ENCODE results near the gene RIMS4. TPM values are rescaled to one million over a fixed set of nuclear protein-coding genes. Genes with fewer than 3 reads are reported as not detected.

The RIMS4 gene
- total RNA-seq, 2 experiments from 2014 or later, result 0.07 TPM

DNA sequence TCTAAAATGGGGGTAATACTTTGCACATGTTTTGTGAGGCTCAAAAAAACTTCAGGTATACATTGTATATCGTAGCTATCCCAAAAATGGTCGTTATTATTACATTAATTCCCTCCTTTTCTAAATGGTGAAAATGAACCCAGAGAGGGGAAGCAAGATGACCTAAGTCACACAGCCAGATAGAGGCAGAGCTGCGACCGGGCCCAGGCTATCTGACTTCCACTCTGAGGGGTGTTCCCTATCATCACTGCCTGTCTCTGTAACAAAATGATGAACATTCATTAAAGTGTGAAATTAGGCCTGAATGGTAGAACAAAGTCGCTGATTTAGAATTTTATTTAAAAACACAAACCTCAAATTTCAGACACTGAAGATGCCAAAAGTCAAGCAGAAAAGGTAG, 29.1 kb upstream of the RIMS4 start:
- no peaks in the 10 kb centered on the region for H3K36me3 Mint-ChIP-seq (ENCODE audit: low read depth)
- no peaks in the 10 kb centered on the region for H3K4me1 Mint-ChIP-seq (ENCODE audit: low read depth)
- H3K27ac Mint-ChIP-seq, result no peak overlapping the region
- CTCF ChIA-PET, result interaction anchor here (0.6 to 1.1 kb wide), 4 partner anchors 11 to 381 kb away, joined by 3 to 4 read pairs (median 4); no protein-coding TSS in a partner anchor
- peaks cover 20% of the 10 kb centered on the region for H3K27me3 Mint-ChIP-seq (ENCODE audit: low read depth)
- H3K4me3 Mint-ChIP-seq, result no peak overlapping the region
- intact Hi-C loops (cut with micrococcal nuclease), result no loop called here
- H3K9me3 Mint-ChIP-seq, result no peaks in the 10 kb centered on the region
- DNase-seq, result no peak

DNA sequence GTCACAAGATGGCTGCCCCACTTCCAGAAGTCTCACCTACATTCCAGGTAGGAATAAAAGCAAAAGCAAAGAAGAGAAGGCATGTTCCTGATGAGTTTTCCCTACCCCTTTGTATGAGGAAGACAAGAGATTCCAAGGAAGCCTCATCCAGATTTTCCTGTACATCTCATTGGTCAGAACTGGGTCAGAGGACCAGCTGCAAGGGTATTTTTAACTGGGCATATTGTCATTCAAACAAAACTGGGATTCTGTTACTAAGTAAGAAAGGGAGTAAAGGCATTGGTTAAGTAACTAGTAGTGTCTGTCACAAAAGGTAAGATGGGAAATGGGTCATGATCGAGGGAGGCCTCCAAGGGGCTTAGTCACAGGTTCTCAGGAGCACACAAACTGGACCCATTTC, 28.2 kb upstream of the RIMS4 start:
- intact Hi-C loops (cut with micrococcal nuclease), result no loop called here
- no peak overlapping the region for H3K27ac Mint-ChIP-seq
- no peaks in the 10 kb centered on the region for H3K36me3 Mint-ChIP-seq (ENCODE audit: low read depth)
- CTCF ChIA-PET, result interaction anchor here (0.6 kb wide), 1 partner anchor 380 kb away, joined by 4 read pairs; no protein-coding TSS in a partner anchor
- no peak for DNase-seq
- no peak overlapping the region for H3K4me3 Mint-ChIP-seq
- peaks cover 19% of the 10 kb centered on the region for H3K27me3 Mint-ChIP-seq (ENCODE audit: low read depth)
- no peaks in the 10 kb centered on the region for H3K4me1 Mint-ChIP-seq (ENCODE audit: low read depth)
- H3K9me3 Mint-ChIP-seq, result no peaks in the 10 kb centered on the region

DNA sequence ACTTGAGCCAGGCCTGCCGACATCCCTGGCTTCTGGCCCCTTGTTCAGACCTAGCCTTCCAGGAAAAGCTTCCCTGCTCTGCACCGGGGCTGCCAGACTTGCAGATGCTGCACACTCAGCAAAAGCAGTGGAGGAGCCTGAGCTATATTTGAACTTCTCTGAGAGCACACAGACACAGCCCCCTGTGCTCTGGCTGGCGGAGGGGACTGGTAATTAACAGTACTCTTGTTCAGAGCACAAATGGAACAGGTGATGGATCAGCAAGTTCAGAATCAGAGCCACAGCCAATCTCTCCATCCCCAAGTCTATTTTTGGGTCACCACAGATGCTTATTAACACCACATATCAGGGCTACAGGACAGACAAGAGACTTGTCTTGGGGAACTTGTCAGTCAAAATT, 27.6 kb upstream of the RIMS4 start:
- Mint-ChIP-seq H3K27ac (no peak overlapping the region), H3K4me1 (ENCODE audit: low read depth) (no peaks in the 10 kb centered on the region), H3K27me3 (ENCODE audit: low read depth) (peaks cover 16% of the 10 kb centered on the region), H3K4me3 (no peak overlapping the region), H3K36me3 (ENCODE audit: low read depth) (no peaks in the 10 kb centered on the region), H3K9me3 (no peaks in the 10 kb centered on the region)
- intact Hi-C loops (cut with micrococcal nuclease), result no loop called here
- CTCF ChIA-PET, result no interaction called here
- DNase-seq, result no peak

DNA sequence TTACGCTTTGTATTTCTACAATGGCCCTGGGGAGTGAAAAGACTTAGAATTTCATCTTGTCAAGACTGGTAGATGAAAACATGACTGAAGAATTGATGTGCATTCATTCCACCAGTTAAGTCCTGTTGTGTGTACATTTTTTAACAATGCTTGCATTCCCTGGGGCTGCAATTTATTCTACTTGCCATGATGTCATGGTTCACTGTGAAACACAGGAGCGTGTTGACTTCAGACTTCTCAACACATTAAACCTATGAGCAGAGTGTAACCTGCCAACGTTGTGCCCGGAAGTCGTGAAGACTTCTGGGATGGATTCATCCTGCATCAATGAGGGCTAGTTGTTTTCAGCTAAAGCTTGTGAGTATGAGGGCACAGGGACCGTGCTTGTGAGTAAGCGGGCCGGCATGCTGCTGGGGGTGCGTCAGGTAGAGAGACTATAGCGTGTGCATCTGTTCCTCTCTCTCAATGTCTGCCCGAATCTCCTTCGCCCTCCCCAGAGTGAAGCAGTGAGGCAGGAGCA, 26.3 kb upstream of the RIMS4 start:
- H3K4me1 Mint-ChIP-seq (ENCODE audit: low read depth), result no peaks in the 10 kb centered on the region
- intact Hi-C loops (cut with micrococcal nuclease), result no loop called here
- no peak overlapping the region for H3K27ac Mint-ChIP-seq
- no peaks in the 10 kb centered on the region for H3K9me3 Mint-ChIP-seq
- DNase-seq, result no peak
- no peak overlapping the region for H3K4me3 Mint-ChIP-seq
- no peaks in the 10 kb centered on the region for H3K36me3 Mint-ChIP-seq (ENCODE audit: low read depth)
- CTCF ChIA-PET, result no interaction called here
- H3K27me3 Mint-ChIP-seq (ENCODE audit: low read depth), result peaks cover 17% of the 10 kb centered on the region

DNA sequence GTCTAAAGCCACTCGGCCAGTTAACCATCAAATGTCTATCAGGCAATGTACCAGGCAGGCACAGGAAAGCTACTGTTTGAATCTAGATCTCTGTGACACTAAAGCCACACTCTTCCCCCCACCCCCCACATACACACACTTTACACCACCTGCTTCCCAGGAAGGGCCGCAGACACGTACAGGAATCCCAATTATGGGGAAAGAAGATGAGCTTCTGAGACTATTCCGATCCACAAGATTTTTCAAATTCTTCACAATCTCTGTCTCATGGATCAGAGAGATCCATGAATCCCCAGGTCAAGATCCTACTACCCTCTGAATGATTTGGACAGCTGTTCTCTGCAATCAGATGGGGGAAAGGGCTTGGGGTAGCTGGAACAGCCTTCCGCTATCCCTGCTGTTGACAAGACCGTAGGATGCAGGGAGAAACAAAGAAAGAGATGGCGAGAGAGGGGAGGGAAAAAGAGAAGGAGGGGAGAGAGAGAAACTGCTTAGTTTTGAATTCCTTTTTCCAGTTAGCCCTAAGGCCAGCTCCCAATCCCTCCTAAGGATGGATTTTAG, 25.4 kb upstream of the RIMS4 start:
- no peaks in the 10 kb centered on the region for H3K9me3 Mint-ChIP-seq
- no peaks in the 10 kb centered on the region for H3K4me1 Mint-ChIP-seq (ENCODE audit: low read depth)
- H3K27ac Mint-ChIP-seq, result no peak overlapping the region
- DNase-seq, result no peak
- intact Hi-C loops (cut with micrococcal nuclease), result no loop called here
- H3K27me3 Mint-ChIP-seq (ENCODE audit: low read depth), result peaks cover 23% of the 10 kb centered on the region
- no peaks in the 10 kb centered on the region for H3K36me3 Mint-ChIP-seq (ENCODE audit: low read depth)
- CTCF ChIA-PET, result interaction anchor here (0.7 kb wide), 1 partner anchor 53 kb away, joined by 3 read pairs; no protein-coding TSS in a partner anchor
- no peak overlapping the region for H3K4me3 Mint-ChIP-seq

DNA sequence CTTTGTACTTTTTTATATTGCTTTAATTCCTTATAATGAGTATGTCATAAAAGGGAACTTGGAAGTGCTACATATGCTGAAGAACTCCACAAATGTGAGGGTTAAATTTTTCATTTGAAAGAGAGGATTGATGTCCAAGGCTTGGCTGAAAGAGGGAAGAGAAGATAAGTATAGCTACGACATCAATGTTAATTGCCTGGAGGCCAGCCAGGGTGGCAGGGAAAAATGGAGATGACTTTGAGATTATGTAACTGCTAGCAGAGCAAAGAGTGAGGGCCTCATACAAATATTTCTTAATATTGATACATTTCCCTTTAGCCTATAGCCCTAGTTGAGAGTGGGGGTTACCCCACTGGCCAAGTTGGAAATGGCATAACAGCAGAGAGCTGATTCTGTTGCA, 24.8 kb upstream of the RIMS4 start:
- intact Hi-C loops (cut with micrococcal nuclease), result no loop called here
- no peaks in the 10 kb centered on the region for H3K4me1 Mint-ChIP-seq (ENCODE audit: low read depth)
- no peak for DNase-seq
- H3K36me3 Mint-ChIP-seq (ENCODE audit: low read depth), result no peaks in the 10 kb centered on the region
- no peak overlapping the region for H3K27ac Mint-ChIP-seq
- peaks cover 22% of the 10 kb centered on the region for H3K27me3 Mint-ChIP-seq (ENCODE audit: low read depth)
- no peak overlapping the region for H3K4me3 Mint-ChIP-seq
- no peaks in the 10 kb centered on the region for H3K9me3 Mint-ChIP-seq
- CTCF ChIA-PET, result no interaction called here

DNA sequence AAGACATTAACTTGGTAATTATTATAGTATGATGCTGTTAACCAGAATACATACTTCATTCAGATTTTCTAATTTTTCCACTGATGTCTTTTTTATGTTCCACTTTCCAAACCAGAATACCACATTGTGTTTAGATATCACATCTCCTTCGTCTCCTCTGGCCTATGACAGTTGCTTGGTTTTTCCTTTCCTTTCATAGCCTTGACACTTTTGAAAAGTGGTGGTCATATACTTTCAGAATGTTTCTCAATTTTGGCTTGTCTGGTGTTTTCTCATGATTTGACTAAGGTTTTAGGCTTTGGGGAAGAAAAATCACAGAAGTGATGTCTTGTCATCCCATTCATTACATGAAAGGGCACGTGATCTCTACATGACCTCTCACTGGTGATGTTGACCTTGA, 24.3 kb upstream of the RIMS4 start:
- intact Hi-C loops (cut with micrococcal nuclease), result no loop called here
- no peak for DNase-seq
- Mint-ChIP-seq H3K4me1 (ENCODE audit: low read depth) (no peaks in the 10 kb centered on the region), H3K9me3 (no peaks in the 10 kb centered on the region), H3K27ac (no peak overlapping the region), H3K4me3 (no peak overlapping the region), H3K27me3 (ENCODE audit: low read depth) (peaks cover 22% of the 10 kb centered on the region), H3K36me3 (ENCODE audit: low read depth) (no peaks in the 10 kb centered on the region)
- CTCF ChIA-PET, result no interaction called here

DNA sequence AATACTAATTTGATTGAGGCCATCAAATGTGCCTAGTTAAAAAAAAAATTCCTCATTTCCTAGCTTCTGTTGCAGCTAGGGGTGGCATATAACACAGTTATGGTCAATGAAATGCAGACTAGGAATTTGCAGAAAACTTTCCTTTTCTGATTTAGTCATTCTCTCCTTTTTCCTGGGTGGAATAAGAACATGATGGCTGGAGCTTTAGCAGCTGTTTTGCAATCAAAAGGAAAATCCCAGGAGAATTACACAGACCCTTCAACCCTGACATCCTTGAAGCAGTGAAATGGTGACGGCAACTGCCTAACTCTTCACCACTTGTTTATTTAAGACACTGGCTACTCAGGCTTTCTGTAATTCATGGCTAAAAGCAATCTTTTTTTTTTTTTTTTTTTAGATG, 23.1 kb upstream of the RIMS4 start:
- H3K9me3 Mint-ChIP-seq, result no peaks in the 10 kb centered on the region
- intact Hi-C loops (cut with micrococcal nuclease), result no loop called here
- peaks cover 19% of the 10 kb centered on the region for H3K27me3 Mint-ChIP-seq (ENCODE audit: low read depth)
- CTCF ChIA-PET, result no interaction called here
- H3K36me3 Mint-ChIP-seq (ENCODE audit: low read depth), result no peaks in the 10 kb centered on the region
- DNase-seq, result no peak
- no peak overlapping the region for H3K4me3 Mint-ChIP-seq
- no peaks in the 10 kb centered on the region for H3K4me1 Mint-ChIP-seq (ENCODE audit: low read depth)
- no peak overlapping the region for H3K27ac Mint-ChIP-seq

DNA sequence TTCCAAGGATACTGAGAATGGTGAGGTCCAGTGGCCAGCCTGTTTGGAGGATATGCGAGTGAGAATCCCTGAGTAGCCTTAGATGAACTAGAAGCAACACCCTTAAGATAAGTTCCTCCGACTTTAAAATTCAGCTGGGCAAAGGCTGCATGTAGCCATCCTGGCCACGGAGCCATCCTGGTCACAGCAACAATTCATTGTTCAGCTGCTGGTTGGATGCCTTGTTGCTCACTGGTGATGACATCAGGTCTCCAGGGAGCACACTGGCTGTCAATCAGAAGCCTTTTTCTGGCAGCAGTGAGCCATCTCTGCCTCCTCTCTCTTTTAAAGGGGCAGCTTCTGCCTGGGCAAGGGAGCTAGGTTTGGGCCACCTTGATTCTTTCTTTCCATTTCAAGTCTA, 22.4 kb upstream of the RIMS4 start:
- no peaks in the 10 kb centered on the region for H3K36me3 Mint-ChIP-seq (ENCODE audit: low read depth)
- intact Hi-C loops (cut with micrococcal nuclease), result no loop called here

DNA sequence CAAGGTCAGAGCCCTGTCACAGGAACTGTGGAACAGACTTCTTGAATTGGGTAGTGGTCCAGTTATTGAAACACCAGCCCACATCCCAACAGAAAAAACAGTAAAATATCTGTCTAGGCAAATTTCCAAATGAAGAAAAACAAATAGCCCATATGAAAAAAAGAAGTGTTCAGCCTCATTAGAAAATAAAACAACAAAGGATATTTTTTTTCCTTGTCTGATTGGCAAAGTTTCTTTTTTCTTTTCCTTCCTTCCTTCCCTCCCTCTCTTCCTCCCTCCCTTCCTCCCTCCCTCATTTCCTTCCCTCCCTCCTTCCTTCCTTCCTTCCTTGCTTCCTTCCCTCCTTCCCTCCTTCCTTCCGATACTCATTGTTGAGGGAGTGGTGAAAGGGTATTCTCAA, 20.6 kb upstream of the RIMS4 start:
- no peak for DNase-seq
- no peak overlapping the region for H3K4me3 Mint-ChIP-seq
- no peaks in the 10 kb centered on the region for H3K4me1 Mint-ChIP-seq (ENCODE audit: low read depth)
- no peak overlapping the region for H3K27ac Mint-ChIP-seq
- H3K27me3 Mint-ChIP-seq (ENCODE audit: low read depth), result peaks cover 19% of the 10 kb centered on the region
- no peaks in the 10 kb centered on the region for H3K36me3 Mint-ChIP-seq (ENCODE audit: low read depth)
- CTCF ChIA-PET, result interaction anchor here (1.0 to 1.1 kb wide), 2 partner anchors 15 to 84 kb away, joined by 3 to 4 read pairs; no protein-coding TSS in a partner anchor
- intact Hi-C loops (cut with micrococcal nuclease), result no loop called here
- no peaks in the 10 kb centered on the region for H3K9me3 Mint-ChIP-seq

More for the DNA sequence above, 22.4 kb upstream of the RIMS4 start:
- H3K27ac Mint-ChIP-seq, result no peak overlapping the region
- H3K27me3 Mint-ChIP-seq (ENCODE audit: low read depth), result peaks cover 19% of the 10 kb centered on the region
- H3K4me1 Mint-ChIP-seq (ENCODE audit: low read depth), result no peaks in the 10 kb centered on the region
- no peaks in the 10 kb centered on the region for H3K9me3 Mint-ChIP-seq
- H3K4me3 Mint-ChIP-seq, result no peak overlapping the region
- DNase-seq, result no peak
- CTCF ChIA-PET, result no interaction called here

DNA sequence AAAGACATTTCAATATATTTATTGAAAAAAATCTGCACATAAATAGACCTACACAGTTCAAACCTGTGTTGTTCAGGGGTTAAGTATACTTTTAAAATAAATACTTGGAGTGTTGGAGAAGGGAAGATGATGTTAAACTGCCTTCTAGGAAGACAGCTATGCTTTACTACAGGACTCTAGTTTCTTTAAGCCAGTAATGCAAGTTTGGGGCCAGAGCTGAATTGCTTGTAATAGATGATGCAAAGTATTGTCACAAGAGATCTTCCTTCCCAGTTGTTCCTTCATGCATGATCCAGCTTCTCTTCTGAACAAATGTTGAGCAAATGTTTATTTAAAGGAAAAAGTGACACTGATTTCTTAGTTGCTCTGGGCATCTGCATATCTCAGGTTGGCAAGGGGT, 20.2 kb upstream of the RIMS4 start:
- DNase-seq, result no peak
- Mint-ChIP-seq H3K4me3 (no peak overlapping the region), H3K9me3 (no peaks in the 10 kb centered on the region), H3K4me1 (ENCODE audit: low read depth) (no peaks in the 10 kb centered on the region), H3K36me3 (ENCODE audit: low read depth) (no peaks in the 10 kb centered on the region), H3K27ac (no peak overlapping the region), H3K27me3 (ENCODE audit: low read depth) (peaks cover 19% of the 10 kb centered on the region)
- intact Hi-C loops (cut with micrococcal nuclease), result no loop called here
- CTCF ChIA-PET, result interaction anchor here (1.0 kb wide), 1 partner anchor 84 kb away, joined by 3 read pairs; no protein-coding TSS in a partner anchor

DNA sequence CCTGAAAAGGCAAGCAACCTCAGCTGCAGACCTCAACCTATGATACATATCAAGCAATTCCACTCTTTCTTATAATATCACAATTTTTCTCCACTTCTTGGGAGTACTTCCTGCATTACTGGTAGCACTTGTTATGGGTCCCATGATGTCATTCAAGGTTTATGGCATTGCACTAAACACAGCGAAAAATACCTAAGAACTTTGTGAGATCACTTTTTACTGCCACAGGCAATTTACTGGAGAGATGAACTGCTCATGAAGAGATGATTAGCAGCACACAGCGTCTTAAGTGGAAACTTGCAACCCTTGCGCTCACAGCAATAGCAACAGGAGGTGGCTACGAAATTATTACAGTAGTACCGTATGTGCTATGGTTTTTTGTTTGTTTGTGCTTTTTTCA, 19.3 kb upstream of the RIMS4 start:
- no peak overlapping the region for H3K4me3 Mint-ChIP-seq
- intact Hi-C loops (cut with micrococcal nuclease), result no loop called here
- H3K9me3 Mint-ChIP-seq, result no peaks in the 10 kb centered on the region
- no peak overlapping the region for H3K27ac Mint-ChIP-seq
- H3K36me3 Mint-ChIP-seq (ENCODE audit: low read depth), result no peaks in the 10 kb centered on the region
- no peaks in the 10 kb centered on the region for H3K4me1 Mint-ChIP-seq (ENCODE audit: low read depth)
- DNase-seq, result no peak
- CTCF ChIA-PET, result interaction anchor here (0.6 kb wide), 1 partner anchor 295 kb away, joined by 3 read pairs; the partner anchor contains the start of gene WFDC12
- peaks cover 17% of the 10 kb centered on the region for H3K27me3 Mint-ChIP-seq (ENCODE audit: low read depth)

DNA sequence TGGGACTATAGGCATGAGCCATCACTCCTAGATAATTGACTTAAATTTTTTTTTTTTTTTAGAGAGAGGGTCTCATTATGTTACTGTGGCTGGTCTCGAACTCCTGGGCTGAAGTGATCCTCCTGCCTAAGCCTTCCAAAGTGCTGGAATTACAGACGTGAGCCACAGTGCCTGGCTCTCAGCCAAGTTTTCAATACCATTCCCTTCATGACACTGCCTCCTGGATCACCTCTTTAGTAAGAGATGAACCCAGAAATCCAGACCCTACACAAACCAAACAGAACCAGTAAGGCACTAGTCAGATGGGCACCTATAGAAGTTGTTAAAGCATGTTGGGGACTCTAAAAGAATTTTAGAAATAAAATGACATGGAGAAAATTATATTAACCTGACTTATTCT, 18.3 kb upstream of the RIMS4 start:
- Mint-ChIP-seq H3K9me3 (no peaks in the 10 kb centered on the region), H3K36me3 (ENCODE audit: low read depth) (no peaks in the 10 kb centered on the region), H3K27ac (no peak overlapping the region), H3K27me3 (ENCODE audit: low read depth) (peaks cover 17% of the 10 kb centered on the region), H3K4me3 (no peak overlapping the region), H3K4me1 (ENCODE audit: low read depth) (no peaks in the 10 kb centered on the region)
- no peak for DNase-seq
- intact Hi-C loops (cut with micrococcal nuclease), result no loop called here
- CTCF ChIA-PET, result interaction anchor here (0.6 kb wide), 2 partner anchors 11 to 358 kb away, joined by 4 to 6 read pairs; no protein-coding TSS in a partner anchor
